Transverse colon (tissue), 4 donors: ENCODE data around the gene CNKSR3. TPM values are rescaled to one million over a fixed set of nuclear protein-coding genes. Genes with fewer than 3 reads are reported as not detected.
A peak's percentile ranks its signal among the peaks of the same experiment; 100 is the strongest.

Experiments used
- DNase-seq: peaks from one replicate; pipeline ENCODE4 v3.0.0-alpha.2; 2019
- H3K27ac ChIP-seq, 4 donors: fragments of 200-600 bp; sonication (generic); 2 replicates each; pipeline ENCODE4 v1.5.1; 2016 to 2018; ENCODE audit warnings: inconsistent platforms in 4 of 4
- H3K27me3 ChIP-seq: fragments of 200-600 bp; sonication (generic); 2 replicates; pipeline ENCODE4 v1.5.1; 2017; ENCODE audit warnings: inconsistent platforms
- H3K36me3 ChIP-seq, 4 donors: fragments of 200-600 bp; sonication (generic); 2 replicates each; pipeline ENCODE4 v1.5.1; 2017 to 2019; ENCODE audit warnings: inconsistent platforms in 4 of 4
- H3K4me1 ChIP-seq, 4 donors: fragments of 200-600 bp; sonication (generic); 2 replicates each; pipeline ENCODE4 v1.5.1; 2017 to 2020; ENCODE audit warnings: inconsistent platforms in 4 of 4
- H3K4me3 ChIP-seq, 4 donors: fragments of 200-600 bp; sonication (generic); 1 replicate in 1 of 4; 2 replicates in 3 of 4; pipeline versions ENCODE4 v1.5.1 to v1.6.1; 2017 to 2019; ENCODE audit warnings: inconsistent platforms in 4 of 4
- H3K9me3 ChIP-seq, 2 donors: fragments of 200-600 bp; sonication (generic); 2 replicates each; pipeline ENCODE4 v1.5.1; 2017 to 2019; ENCODE audit warnings: inconsistent platforms in 2 of 2
- EP300 ChIP-seq: sonication (generic); formaldehyde crosslinking; IDR thresholded peaks from one replicate; pipeline ENCODE4 v1.6.1; 2017; ENCODE audit warnings: antibody characterized with exemption, low read depth
- POLR2A ChIP-seq: fragments of 450-650 bp; IDR thresholded peaks from one replicate; pipeline ENCODE4 v1.6.1; 2016; ENCODE audit warnings: antibody characterized with exemption, mild to moderate bottlenecking, moderate library complexity
- POLR2AphosphoS5 ChIP-seq, 3 donors: sonication (generic); formaldehyde crosslinking; IDR thresholded peaks; one replicate each; pipeline ENCODE4 v1.6.1; 2016; ENCODE audit warnings: antibody characterized with exemption in 3 of 3
- WGBS, 2 donors: methylation state at CpG; one replicate each; pipeline ENCODE4 v1.1.5; 2018; ENCODE audit warnings: low coverage in 1 of 2; 5-methylcytosine and 5-hydroxymethylcytosine counted together
- in situ Hi-C, 4 donors: fragments of 200-750 bp; cut with MboI; loops; one replicate each; pipeline versions ENCODE4 v1.15.0 to v1.15.1; 2017; ENCODE audit warnings: low sequenced_read_pairs in 3 of 4, low pct_ligation_motif_present in 1 of 4, low pct_unique_long_range_greater_than_20kb in 1 of 4
- intact Hi-C: fragments of 100-400 bp; cut with DNase I; formaldehyde crosslinking; loops from one replicate; pipeline ENCODE4 v1.15.1; 2023; ENCODE audit warnings: low total_unique reads
- total RNA-seq, 4 donors: library from RNA; depleted of rRNA; stranded (reverse); fragments of >200 nt; gene quantifications; one replicate each; pipeline ENCODE4 v1.1.0, GENCODE V29; 2016
- TF ChIP-seq, protein P1 (sequence below), 5 experiments: fragments of 200-600 bp in 3 of 5; fragments of 450-650 bp in 2 of 5; sonication (generic) in 3 of 5; IDR thresholded peaks; 1 replicate in 2 of 5; 2 replicates in 3 of 5; pipeline ENCODE4 v1.5.1; 2016 to 2017; ENCODE audit warnings: antibody characterized with exemption in 5 of 5, inconsistent platforms in 3 of 5, mild to moderate bottlenecking in 2 of 5, moderate library complexity in 1 of 5

CNKSR3 gene
- total RNA-seq, 4 donors from 2014 or later = 4.0 to 27.3 (median 16.9) TPM

DNA sequence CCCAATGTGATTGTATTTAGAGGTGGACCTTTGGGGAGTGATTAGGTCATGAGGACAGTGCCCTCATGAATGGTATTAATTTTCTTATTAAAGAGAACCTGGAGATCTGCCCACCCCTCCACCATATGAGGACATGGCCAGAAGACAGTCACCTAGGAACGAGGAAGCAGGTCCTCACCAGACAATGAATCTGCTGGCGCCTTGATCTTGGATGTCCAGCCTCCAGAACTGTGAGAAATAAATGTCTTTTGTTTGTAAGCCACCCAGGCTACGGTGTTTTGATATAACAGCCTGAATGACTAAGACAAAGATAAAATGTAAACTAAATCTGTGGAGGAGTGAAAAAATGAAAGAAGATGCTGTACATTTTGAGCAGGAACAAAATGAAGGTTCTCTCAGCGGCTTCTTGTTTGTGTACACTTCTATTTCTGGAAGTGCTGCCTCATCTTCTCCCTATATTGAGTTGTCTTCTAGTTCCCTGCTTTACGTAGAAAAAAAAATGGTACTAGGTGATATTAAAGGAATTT lies 152.4 kb downstream of the CNKSR3 start:
- in situ Hi-C loops = loop anchor here in 1 of 4 donors (25.0 kb wide), 1 partner anchor 196 kb away; no protein-coding TSS in a partner anchor
- WGBS, 2 donors = 81 to 88% methylated on average over 5 of the region's 5 CpGs

GRCh38 chr6:154356690-154357089 lies 153.8 kb downstream of the CNKSR3 start, which contains the start of gene IPCEF1:
TSS of gene IPCEF1 (minus strand) at chr6:154356803. CDS start at chr6:154265947, 90,856 bp downstream.
- no peaks in the 10 kb centered on the region for H3K4me1 ChIP-seq
- H3K27me3 ChIP-seq = no peaks in the 10 kb centered on the region
- in situ Hi-C loops (loop anchor here in 1 of 4 donors (25.0 kb wide), 1 partner anchor 194 kb away; no protein-coding TSS in a partner anchor), intact Hi-C loops (no loop called here)
- no peak for DNase-seq
- H3K27ac ChIP-seq = peak within 1 kb of the TSS in 1 of 4 donors; percentile 8
- no peak within 1 kb of the TSS for H3K4me3 ChIP-seq
- H3K9me3 ChIP-seq = no peaks in the 10 kb centered on the region
- H3K36me3 ChIP-seq = no peaks in the 10 kb centered on the region
- TF ChIP-seq POLR2AphosphoS5 (IDR thresholded peaks at IDR 0.05) (no peak), EP300 (no peak), POLR2A (no peak)
- TF ChIP-seq, protein P1, sequence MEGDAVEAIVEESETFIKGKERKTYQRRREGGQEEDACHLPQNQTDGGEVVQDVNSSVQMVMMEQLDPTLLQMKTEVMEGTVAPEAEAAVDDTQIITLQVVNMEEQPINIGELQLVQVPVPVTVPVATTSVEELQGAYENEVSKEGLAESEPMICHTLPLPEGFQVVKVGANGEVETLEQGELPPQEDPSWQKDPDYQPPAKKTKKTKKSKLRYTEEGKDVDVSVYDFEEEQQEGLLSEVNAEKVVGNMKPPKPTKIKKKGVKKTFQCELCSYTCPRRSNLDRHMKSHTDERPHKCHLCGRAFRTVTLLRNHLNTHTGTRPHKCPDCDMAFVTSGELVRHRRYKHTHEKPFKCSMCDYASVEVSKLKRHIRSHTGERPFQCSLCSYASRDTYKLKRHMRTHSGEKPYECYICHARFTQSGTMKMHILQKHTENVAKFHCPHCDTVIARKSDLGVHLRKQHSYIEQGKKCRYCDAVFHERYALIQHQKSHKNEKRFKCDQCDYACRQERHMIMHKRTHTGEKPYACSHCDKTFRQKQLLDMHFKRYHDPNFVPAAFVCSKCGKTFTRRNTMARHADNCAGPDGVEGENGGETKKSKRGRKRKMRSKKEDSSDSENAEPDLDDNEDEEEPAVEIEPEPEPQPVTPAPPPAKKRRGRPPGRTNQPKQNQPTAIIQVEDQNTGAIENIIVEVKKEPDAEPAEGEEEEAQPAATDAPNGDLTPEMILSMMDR (IDR thresholded peaks at IDR 0.05) = no peak
- WGBS, 2 donors = 75% methylated on average over 3 of the region's 3 CpGs; no CpG with 5 or more reads in 1 of the 2 donors

More for the DNA sequence above, 152.4 kb downstream of the CNKSR3 start:
- Histone ChIP-seq H3K9me3 (no peaks in the 10 kb centered on the region), H3K36me3 (no peaks in the 10 kb centered on the region), H3K4me1 (no peaks in the 10 kb centered on the region), H3K27ac (no peak overlapping the region), H3K4me3 (no peak overlapping the region), H3K27me3 (no peaks in the 10 kb centered on the region)
- TF ChIP-seq POLR2AphosphoS5 (IDR thresholded peaks at IDR 0.05) (no peak), EP300 (no peak), POLR2A (no peak)
- TF ChIP-seq, protein P1 (IDR thresholded peaks at IDR 0.05) = no peak
- intact Hi-C loops = no loop called here
- DNase-seq = no peak

GRCh38 chr6:154356113-154356512 lies 154.4 kb downstream of the CNKSR3 start:
- no peaks in the 10 kb centered on the region for H3K4me1 ChIP-seq
- H3K27me3 ChIP-seq = no peaks in the 10 kb centered on the region
- H3K9me3 ChIP-seq = no peaks in the 10 kb centered on the region
- in situ Hi-C loops = loop anchor here in 1 of 4 donors (25.0 kb wide), 1 partner anchor 194 kb away; no protein-coding TSS in a partner anchor
- no peak for TF ChIP-seq POLR2A
- no peak for TF ChIP-seq POLR2AphosphoS5 (IDR thresholded peaks at IDR 0.05)
- TF ChIP-seq, protein P1 (IDR thresholded peaks at IDR 0.05) = no peak
- no peak for TF ChIP-seq EP300
- H3K27ac ChIP-seq = peak overlapping the region in 1 of 4 donors; percentile 8
- intact Hi-C loops = no loop called here
- no peaks in the 10 kb centered on the region for H3K36me3 ChIP-seq
- 60 to 100% methylated on average over 2 of the region's 2 CpGs for WGBS, 2 donors
- DNase-seq = no peak
- H3K4me3 ChIP-seq = no peak overlapping the region

DNA sequence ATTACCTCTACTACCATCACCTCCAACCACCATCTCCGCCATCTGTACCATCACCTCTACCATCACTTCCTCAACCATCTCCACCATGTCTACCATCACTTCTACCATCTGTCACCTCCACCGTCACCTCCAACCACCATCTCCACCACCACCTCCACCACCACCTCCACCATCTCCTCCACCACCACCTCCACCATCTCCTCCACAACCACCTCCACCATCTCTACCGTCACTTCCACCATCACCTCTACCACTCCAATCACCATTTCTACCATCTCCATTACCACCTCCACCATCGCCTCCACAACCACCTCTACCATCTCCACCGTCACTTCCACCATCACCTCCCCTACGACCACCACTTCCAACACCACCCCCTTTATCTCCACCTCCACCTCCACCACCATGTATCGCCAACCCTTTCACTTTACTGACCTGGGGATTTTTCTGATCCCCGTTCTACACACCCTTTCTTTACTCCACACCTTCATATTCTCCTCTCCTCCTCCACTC lies 156.2 kb downstream of the CNKSR3 start:
- no peaks in the 10 kb centered on the region for H3K4me1 ChIP-seq
- DNase-seq = no peak
- WGBS, 2 donors = 79 to 84% methylated on average over 8 of the region's 8 CpGs
- H3K36me3 ChIP-seq = no peaks in the 10 kb centered on the region
- in situ Hi-C loops = loop anchor here in 1 of 4 donors (25.0 kb wide), 1 partner anchor 192 kb away; no protein-coding TSS in a partner anchor
- no peaks in the 10 kb centered on the region for H3K27me3 ChIP-seq
- intact Hi-C loops = no loop called here
- no peak overlapping the region for H3K27ac ChIP-seq
- H3K9me3 ChIP-seq = no peaks in the 10 kb centered on the region
- no peak for TF ChIP-seq EP300
- no peak for TF ChIP-seq POLR2AphosphoS5 (IDR thresholded peaks at IDR 0.05)
- H3K4me3 ChIP-seq = no peak overlapping the region
